Measurements from ENCODE around the gene RNGTT.

RNGTT gene

GRCh38 chr6:88870717-88871330, 92.6 kb downstream of the RNGTT start:
- ChIA-PET POLR2A (interaction anchor here (0.6 to 1.2 kb wide), 2 partner anchors 17 to 50 kb away, joined by 3 read pairs; no protein-coding TSS in a partner anchor), CTCF (interaction anchor here (0.5 to 5.1 kb wide), 64 partner anchors 9 to 1804 kb away, joined by 3 to 56 read pairs (median 4); no protein-coding TSS in a partner anchor)
- TF ChIP-seq ZXDB (tag by site-specific recombination; IDR thresholded peaks at IDR 0.05) (no peak), ZNF660 (tag by site-specific recombination; IDR thresholded peaks at IDR 0.05) (peak; percentile 69), ZNF654 (tag by site-specific recombination; IDR thresholded peaks at IDR 0.05; ENCODE audit: low read depth) (peak; percentile 73)
- Histone ChIP-seq H3K9me3 (ENCODE audit: control insufficient read depth, insufficient read depth, low read depth, low read length) (no peaks in the 10 kb centered on the region), H3K4me1 (ENCODE audit: control insufficient read depth, insufficient read depth, low read length) (peaks cover 20% of the 10 kb centered on the region), H3K36me3 (ENCODE audit: control insufficient read depth in 2 of 2, insufficient read depth in 1 of 2, low read length in 2 of 2) (no peaks in the 10 kb centered on the region), H3K4me3 (ENCODE audit: low read depth, low read length) (no peak overlapping the region), H3K27ac (ENCODE audit: extremely low read depth, low read depth, low read length) (no peak overlapping the region)

- POLR2A ChIA-PET: interaction anchor here (1.3 kb wide), 1 partner anchor 94 kb away, joined by 3 read pairs; the partner anchor contains the start of gene RNGTT
Measured at GRCh38 chr6:88869263-88870020, 94.0 kb downstream of the RNGTT start.

GRCh38 chr6:88867841-88868731, 95.3 kb downstream of the RNGTT start:
- TF ChIP-seq ZNF23 (tag by site-specific recombination; IDR thresholded peaks at IDR 0.05; ENCODE audit: borderline replicate concordance) (no peak), ZNF654 (tag by site-specific recombination; IDR thresholded peaks at IDR 0.05; ENCODE audit: low read depth) (no peak), ZNF335 (tag by site-specific recombination; conservative IDR thresholded peaks at IDR 0.05) (peak; percentile 36; the same call in 1 of the 2 replicates), ZNF366 (tag by site-specific recombination; conservative IDR thresholded peaks at IDR 0.05) (peak; percentile 31; the same call in 1 of the 2 replicates), OSR2 (tag by site-specific recombination; IDR thresholded peaks at IDR 0.05) (0 out of 2 replicates have a peak, but pooled peaks have one; percentile 16), ZSCAN30 (tag by site-specific recombination; IDR thresholded peaks at IDR 0.05) (peak; percentile 83), FEZF1 (tag by site-specific recombination; IDR thresholded peaks at IDR 0.05) (peak; percentile 43; the same call in 1 of the 2 replicates), ZNF354C (tag by site-specific recombination; IDR thresholded peaks at IDR 0.05; ENCODE audit: borderline replicate concordance, low read depth) (no peak)
- TF ChIP-seq, protein P1, sequence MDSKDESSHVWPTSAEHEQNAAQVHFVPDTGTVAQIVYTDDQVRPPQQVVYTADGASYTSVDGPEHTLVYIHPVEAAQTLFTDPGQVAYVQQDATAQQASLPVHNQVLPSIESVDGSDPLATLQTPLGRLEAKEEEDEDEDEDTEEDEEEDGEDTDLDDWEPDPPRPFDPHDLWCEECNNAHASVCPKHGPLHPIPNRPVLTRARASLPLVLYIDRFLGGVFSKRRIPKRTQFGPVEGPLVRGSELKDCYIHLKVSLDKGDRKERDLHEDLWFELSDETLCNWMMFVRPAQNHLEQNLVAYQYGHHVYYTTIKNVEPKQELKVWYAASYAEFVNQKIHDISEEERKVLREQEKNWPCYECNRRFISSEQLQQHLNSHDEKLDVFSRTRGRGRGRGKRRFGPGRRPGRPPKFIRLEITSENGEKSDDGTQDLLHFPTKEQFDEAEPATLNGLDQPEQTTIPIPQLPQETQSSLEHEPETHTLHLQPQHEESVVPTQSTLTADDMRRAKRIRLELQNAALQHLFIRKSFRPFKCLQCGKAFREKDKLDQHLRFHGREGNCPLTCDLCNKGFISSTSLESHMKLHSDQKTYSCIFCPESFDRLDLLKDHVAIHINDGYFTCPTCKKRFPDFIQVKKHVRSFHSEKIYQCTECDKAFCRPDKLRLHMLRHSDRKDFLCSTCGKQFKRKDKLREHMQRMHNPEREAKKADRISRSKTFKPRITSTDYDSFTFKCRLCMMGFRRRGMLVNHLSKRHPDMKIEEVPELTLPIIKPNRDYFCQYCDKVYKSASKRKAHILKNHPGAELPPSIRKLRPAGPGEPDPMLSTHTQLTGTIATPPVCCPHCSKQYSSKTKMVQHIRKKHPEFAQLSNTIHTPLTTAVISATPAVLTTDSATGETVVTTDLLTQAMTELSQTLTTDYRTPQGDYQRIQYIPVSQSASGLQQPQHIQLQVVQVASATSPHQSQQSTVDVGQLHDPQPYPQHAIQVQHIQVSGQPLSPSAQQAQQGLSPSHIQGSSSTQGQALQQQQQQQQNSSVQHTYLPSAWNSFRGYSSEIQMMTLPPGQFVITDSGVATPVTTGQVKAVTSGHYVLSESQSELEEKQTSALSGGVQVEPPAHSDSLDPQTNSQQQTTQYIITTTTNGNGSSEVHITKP (tag by site-specific recombination; IDR thresholded peaks at IDR 0.05): 0 out of 2 replicates have a peak, but pooled peaks have one; percentile 29
- Histone ChIP-seq H3K9me3 (ENCODE audit: control insufficient read depth, insufficient read depth, low read depth, low read length) (no peaks in the 10 kb centered on the region), H3K27ac (ENCODE audit: extremely low read depth, low read depth, low read length) (no peak overlapping the region), H3K4me1 (ENCODE audit: control insufficient read depth, insufficient read depth, low read length) (peaks cover 20% of the 10 kb centered on the region), H3K36me3 (ENCODE audit: control insufficient read depth in 2 of 2, insufficient read depth in 1 of 2, low read length in 2 of 2) (no peaks in the 10 kb centered on the region), H3K4me3 (ENCODE audit: low read depth, low read length) (no peak overlapping the region)
- POLR2A ChIA-PET: interaction anchor here (1.3 kb wide), 1 partner anchor 95 kb away, joined by 3 read pairs; the partner anchor contains the start of gene RNGTT
- CTCF ChIA-PET: interaction anchor here (0.6 to 5.1 kb wide), 12 partner anchors 11 to 1789 kb away, joined by 3 to 56 read pairs (median 4); no protein-coding TSS in a partner anchor

More at GRCh38 chr6:88869263-88870020, 94.0 kb downstream of the RNGTT start:
- Histone ChIP-seq H3K27ac (ENCODE audit: extremely low read depth, low read depth, low read length) (no peak overlapping the region), H3K36me3 (ENCODE audit: control insufficient read depth in 2 of 2, insufficient read depth in 1 of 2, low read length in 2 of 2) (no peaks in the 10 kb centered on the region), H3K4me3 (ENCODE audit: low read depth, low read length) (no peak overlapping the region), H3K9me3 (ENCODE audit: control insufficient read depth, insufficient read depth, low read depth, low read length) (no peaks in the 10 kb centered on the region), H3K4me1 (ENCODE audit: control insufficient read depth, insufficient read depth, low read length) (peaks cover 20% of the 10 kb centered on the region)
- CTCF ChIA-PET: interaction anchor here (0.6 to 5.1 kb wide), 14 partner anchors 8 to 1476 kb away, joined by 3 to 56 read pairs (median 6); no protein-coding TSS in a partner anchor
- TF ChIP-seq ZNF23 (tag by site-specific recombination; IDR thresholded peaks at IDR 0.05; ENCODE audit: borderline replicate concordance): no peak
- TF ChIP-seq ZXDB (tag by site-specific recombination; IDR thresholded peaks at IDR 0.05): peak; percentile 37; the same call in 1 of the 2 replicates
- TF ChIP-seq OSR2 (tag by site-specific recombination; IDR thresholded peaks at IDR 0.05): 0 out of 2 replicates have a peak, but pooled peaks have one; percentile 15
- TF ChIP-seq ZNF785 (tag by site-specific recombination; IDR thresholded peaks at IDR 0.05): no peak
- TF ChIP-seq, protein P2, sequence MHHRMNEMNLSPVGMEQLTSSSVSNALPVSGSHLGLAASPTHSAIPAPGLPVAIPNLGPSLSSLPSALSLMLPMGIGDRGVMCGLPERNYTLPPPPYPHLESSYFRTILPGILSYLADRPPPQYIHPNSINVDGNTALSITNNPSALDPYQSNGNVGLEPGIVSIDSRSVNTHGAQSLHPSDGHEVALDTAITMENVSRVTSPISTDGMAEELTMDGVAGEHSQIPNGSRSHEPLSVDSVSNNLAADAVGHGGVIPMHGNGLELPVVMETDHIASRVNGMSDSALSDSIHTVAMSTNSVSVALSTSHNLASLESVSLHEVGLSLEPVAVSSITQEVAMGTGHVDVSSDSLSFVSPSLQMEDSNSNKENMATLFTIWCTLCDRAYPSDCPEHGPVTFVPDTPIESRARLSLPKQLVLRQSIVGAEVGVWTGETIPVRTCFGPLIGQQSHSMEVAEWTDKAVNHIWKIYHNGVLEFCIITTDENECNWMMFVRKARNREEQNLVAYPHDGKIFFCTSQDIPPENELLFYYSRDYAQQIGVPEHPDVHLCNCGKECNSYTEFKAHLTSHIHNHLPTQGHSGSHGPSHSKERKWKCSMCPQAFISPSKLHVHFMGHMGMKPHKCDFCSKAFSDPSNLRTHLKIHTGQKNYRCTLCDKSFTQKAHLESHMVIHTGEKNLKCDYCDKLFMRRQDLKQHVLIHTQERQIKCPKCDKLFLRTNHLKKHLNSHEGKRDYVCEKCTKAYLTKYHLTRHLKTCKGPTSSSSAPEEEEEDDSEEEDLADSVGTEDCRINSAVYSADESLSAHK (tag by site-specific recombination; IDR thresholded peaks at IDR 0.05): 0 out of 2 replicates have a peak, but pooled peaks have one; percentile 30
- no peak for TF ChIP-seq ZNF223 (tag by site-specific recombination; IDR thresholded peaks at IDR 0.05)
- TF ChIP-seq OVOL3 (tag by site-specific recombination; IDR thresholded peaks at IDR 0.05): 0 out of 2 replicates have a peak, but pooled peaks have one; percentile 33
- peak; percentile 36; the same call in 1 of the 2 replicates for TF ChIP-seq MZF1 (tag by site-specific recombination; IDR thresholded peaks at IDR 0.05; ENCODE audit: borderline replicate concordance)
- peak; percentile 47; the same call in 1 of the 2 replicates for TF ChIP-seq FEZF1 (tag by site-specific recombination; IDR thresholded peaks at IDR 0.05)
- TF ChIP-seq ZNF768 (tag by site-specific recombination; IDR thresholded peaks at IDR 0.05): no peak
- TF ChIP-seq ZNF843 (tag by site-specific recombination; IDR thresholded peaks at IDR 0.05): peak; percentile 83

Measured in HEK293 (cell line).